ENCODE measurements around the gene BAIAP2.

Gene BAIAP2

DNA sequence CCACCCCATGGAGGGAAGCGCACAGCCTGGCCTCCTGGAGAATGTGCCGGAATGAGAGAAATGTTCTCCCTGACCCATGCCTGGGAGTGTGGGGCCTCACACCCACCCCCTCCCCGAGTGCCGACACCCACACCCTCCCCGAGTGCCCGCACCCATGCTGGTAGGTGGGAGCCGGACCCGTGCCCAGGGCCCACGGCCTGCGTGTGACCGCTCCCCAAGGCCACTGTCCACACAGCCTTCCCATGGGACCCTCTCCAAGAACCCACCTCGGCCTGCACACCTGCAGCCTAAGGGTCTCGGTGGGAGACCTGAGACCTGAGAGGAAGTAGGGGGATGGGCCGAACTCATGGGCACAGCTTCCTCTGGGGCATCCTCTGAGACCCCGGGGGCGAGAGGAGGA is 127.0 kb downstream of the BAIAP2 start:
- no peak for DNase-seq

DNA sequence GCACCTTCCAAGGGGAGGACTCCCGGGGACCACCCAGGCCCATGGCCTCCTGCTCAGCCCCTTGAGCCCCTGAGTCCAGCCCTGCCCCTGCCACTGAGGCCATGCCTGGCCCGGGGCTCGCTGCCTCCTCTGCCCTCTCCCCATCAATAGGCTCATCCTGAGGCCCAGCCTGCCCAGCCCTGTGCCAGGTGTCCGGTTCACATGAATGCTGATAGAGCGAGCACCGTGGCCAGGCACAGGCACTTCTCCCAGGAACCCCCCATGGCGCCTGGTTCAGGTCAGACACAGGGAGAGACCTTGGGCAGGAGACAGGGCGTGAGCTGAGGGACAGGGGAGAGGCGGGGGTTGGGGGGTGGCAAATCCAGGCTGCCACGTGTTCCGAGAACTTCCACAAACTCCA is 127.5 kb downstream of the BAIAP2 start:
- no peak for DNase-seq

DNA sequence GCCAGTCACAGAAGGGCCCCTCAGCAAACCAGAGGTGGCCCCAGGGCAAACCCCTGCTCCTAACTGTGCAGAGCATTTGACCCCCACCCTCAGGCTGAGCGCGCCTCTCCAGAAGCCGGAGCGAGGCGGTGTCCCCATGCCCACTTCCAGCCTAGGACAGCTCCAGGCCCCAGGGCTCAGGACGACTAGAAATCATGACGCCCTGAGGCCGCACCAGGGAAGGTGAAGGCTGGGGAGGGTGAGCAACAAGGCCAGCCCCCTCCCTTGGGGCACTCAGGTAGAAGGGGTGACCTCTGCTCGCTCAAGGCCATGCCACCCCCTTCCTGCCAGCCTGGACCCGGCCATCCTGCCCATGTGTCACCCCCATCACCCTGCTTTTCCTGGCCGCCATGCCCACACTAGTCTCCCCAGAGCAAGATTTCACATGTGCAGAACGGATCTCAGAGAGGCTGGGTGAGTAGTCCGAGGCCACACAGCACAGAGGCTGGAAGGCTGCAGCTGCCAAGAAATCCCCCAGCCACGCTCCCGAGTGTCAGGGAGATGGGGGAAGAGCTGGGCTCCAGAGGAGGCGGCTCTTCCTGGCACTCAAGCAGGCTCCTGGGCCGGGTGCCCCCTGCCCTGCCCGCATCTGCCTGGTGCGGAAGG is 128.2 kb downstream of the BAIAP2 start:
- DNase-seq = no peak

DNA sequence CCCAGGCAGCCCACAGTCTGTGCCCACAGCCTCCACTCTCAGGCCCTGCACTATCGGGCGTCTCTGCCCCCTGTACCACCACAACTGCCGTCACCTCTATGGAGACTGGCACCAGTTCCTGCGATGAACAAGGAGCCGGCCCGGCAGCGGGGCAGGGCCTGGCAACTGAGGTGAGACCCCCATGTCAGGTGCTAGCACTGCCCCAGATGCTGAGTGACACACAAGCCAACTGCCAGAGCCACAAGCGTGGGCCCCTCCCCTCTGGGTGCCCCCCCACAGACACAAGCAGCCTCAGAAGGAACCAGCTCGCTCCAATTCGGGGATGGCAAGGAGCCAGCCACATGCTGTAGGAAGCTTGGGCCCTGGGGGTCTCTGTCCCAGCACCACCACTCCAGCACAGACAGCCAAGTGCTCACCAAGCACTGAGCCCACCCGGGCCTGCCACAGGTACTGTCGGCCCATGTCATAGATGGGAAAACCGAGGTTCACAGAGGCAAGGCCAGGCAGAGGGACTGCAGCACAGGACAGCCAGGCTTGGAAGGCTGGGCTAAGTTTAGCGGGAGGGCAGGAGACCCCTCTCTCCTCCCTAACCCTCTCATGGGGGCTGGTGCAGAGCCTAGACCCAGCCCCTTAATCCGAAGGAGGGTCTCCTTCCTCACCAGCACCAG is 128.9 kb downstream of the BAIAP2 start:
- DNase-seq = no peak

DNA sequence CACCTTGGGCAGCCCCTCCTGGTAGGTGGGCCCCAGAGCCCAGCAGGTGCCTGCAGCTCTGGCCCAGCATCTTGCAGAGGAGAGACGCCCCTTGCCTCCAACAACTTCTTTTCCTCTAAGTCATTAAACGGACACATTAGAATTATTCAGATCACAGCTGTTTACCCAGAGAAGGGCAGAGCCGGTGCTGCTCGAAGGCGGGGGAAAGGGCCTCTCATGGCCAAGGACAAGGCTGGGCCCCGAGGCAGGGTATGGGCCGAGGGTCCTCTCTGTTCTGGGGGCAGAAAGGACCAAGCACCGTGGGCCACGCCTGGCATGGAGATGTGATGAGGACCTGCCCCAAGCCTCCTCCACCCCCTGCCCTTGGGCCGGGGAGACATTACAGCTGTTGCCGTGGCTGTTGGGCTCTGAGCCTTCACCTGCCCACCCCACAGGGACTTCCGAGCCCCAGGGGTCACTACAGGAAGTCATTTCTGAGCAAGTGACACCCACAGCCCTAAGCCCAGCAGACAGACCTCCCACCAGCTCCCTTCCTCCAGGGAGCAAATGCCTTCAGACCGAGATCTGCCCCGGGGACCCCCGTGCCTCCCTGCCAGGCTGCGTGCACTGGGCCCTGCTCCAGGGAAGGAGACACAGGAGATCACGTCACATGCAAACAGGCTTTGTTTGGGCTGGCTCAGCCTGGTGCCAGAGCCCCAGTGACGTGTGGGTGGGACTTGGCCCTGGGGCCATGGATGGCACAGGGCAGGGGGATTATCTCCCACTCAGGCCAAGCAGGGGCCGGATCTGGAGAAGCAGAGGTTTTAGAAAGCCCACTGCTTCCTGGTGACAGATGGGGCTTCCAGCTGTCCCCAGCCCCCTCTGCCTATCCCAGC is 129.7 kb downstream of the BAIAP2 start:
- DNase-seq = no peak

DNA sequence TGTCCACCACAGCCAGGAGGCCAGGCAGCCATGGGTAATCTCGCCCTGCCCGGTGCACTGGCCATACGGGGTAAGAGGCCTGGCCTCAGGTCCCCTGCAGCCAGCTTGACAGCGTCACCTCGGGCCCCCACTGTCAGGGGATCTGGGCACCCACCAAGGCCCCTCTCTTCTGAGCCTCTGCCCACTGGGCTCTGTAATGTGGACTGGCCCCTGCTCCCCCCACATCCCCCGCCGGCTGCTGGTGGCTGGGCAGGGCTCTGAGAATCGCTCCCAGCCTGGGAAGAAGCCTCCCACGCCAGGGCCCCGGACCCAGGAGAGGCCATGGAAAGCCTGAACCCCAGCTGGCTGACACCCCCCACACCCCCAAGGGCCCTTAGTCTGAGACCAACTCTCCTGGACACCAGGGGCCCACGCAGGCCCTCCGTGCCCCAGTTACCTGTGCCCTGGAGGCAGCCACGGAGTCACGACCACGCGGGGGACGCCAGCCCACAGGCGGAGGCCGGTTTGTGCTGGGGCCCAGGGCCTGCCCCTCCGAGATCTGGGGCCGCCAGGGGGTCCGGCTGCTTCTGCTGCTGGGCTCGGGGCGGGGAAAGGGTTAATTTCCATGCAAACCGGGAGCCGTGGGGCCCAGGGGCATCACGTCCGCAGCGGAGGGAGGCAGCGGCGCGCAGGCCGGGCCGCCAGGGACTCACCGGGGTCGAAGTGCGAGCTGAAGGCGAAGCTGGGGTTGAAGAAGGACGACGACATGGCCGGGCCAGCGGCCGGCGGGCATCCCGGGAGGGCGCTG is 130.5 kb downstream of the BAIAP2 start, which contains the start of gene PVALEF:
PVALEF (plus strand) TSS at position 262 of the 787 bp plus-strand sequence. CDS start 15,720 bp downstream, outside the sequence.
- DNase-seq = no peak

DNA sequence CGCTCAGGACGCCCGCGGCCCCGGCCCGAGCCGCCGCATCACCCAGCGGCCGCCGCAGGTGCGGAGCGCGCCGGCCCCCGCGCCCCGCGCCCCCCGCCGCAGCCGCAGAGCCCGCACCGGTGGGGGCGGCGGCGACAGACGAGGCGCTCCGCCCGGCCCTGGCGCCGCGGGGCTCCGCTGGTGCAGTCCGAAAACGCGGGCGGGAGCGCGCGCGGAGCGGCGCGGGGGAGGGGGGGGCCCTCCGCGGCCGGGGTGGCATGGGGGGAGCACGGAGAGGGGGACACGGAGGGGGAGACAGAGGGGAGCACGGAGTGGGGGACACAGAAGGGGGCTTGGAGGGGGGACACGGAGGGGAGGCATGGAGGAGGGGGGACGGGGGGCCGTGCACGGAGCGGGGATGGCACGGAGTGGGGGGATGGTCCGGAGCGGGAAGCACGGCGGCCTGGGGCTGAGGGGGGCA is 131.1 kb downstream of the BAIAP2 start, which contains the start of gene AATK:
AATK (minus strand) TSS at position 189 of the 460 bp plus-strand sequence. CDS start 229 bp downstream, outside the sequence.
- no peak for DNase-seq
